CD4-positive, alpha-beta T cell (primary cell): Measurements from ENCODE around the gene ADCYAP1R1. TPM values are rescaled to one million over a fixed set of nuclear protein-coding genes. Genes with fewer than 3 reads are reported as not detected.

Source experiments
- ATAC-seq: fragments of 200-7000 bp; cut with Tn5 transposase; one replicate; pipeline ENCODE4 v1.10.0; 2022; ENCODE audit warnings: mild to moderate bottlenecking; ENCODE audit not compliant: poor library complexity
- CTCF ChIA-PET: fragments of 350-600 bp; sonication (Branson Sonifier 250); formaldehyde crosslinking; loops from one replicate; lab custom pipeline; 2021; ENCODE audit warnings: antibody characterized with exemption, inconsistent platforms; lab: Charles Lee
- POLR2A ChIA-PET: fragments of 350-600 bp; sonication (Branson Sonifier 250); formaldehyde crosslinking; loops from one replicate; lab custom pipeline; 2021; ENCODE audit warnings: antibody characterized with exemption, inconsistent platforms; lab: Charles Lee
- DNase-seq, 14 experiments: peaks; one replicate each; pipeline ENCODE4 v3.0.0-alpha.2; 2013 to 2020; ENCODE audit warnings: mixed read lengths in 2 of 14
- H3K27ac ChIP-seq, 2 donors: one replicate each; pipeline versions ENCODE4 v1.5.1 to v1.7.0; 2013; ENCODE audit warnings: low read length in 2 of 2, low read depth in 1 of 2, mild to moderate bottlenecking in 1 of 2
- H3K27me3 ChIP-seq, 2 experiments: 1 replicate in 1 of 2; 2 replicates in 1 of 2; pipeline versions ENCODE4 v1.6.1 to v1.7.0; 2013; ENCODE audit warnings: low read length in 2 of 2, control low read depth in 1 of 2, mild to moderate bottlenecking in 1 of 2, moderate library complexity in 1 of 2; ENCODE audit not compliant: insufficient read depth in 2 of 2, control insufficient read depth in 1 of 2
- H3K36me3 ChIP-seq: one replicate; pipeline ENCODE4 v1.6.1; 2013; ENCODE audit warnings: low read length, control low read depth; ENCODE audit not compliant: insufficient read depth
- H3K4me1 ChIP-seq: one replicate; pipeline ENCODE4 v1.6.1; 2013; ENCODE audit warnings: low read length, control low read depth; ENCODE audit not compliant: insufficient read depth
- H3K4me3 ChIP-seq: one replicate; pipeline ENCODE4 v1.5.1; 2013; ENCODE audit warnings: mild to moderate bottlenecking, low read length, moderate library complexity
- H3K9me3 ChIP-seq, 2 experiments: 1 replicate in 1 of 2; 2 replicates in 1 of 2; pipeline versions ENCODE4 v1.6.1 to v1.7.0; 2013; ENCODE audit warnings: low read length in 2 of 2, mild to moderate bottlenecking in 2 of 2, control low read depth in 1 of 2, moderate library complexity in 1 of 2; ENCODE audit not compliant: control insufficient read depth in 1 of 2, insufficient read depth in 1 of 2
- H3K27ac Mint-ChIP-seq: one replicate; pipeline ENCODE4 v1.8.0; 2020; ENCODE audit warnings: mixed read lengths
- H3K27me3 Mint-ChIP-seq: one replicate; pipeline ENCODE4 v1.8.0; 2021; ENCODE audit warnings: mixed read lengths
- H3K36me3 Mint-ChIP-seq: one replicate; pipeline ENCODE4 v1.8.0; 2021; ENCODE audit warnings: low read depth, mixed read lengths
- H3K4me1 Mint-ChIP-seq: one replicate; pipeline ENCODE4 v1.8.0; 2021; ENCODE audit warnings: low read depth, mixed read lengths
- H3K4me3 Mint-ChIP-seq: one replicate; pipeline ENCODE4 v1.8.0; 2020; ENCODE audit warnings: mild to moderate bottlenecking, mixed read lengths
- H3K9me3 Mint-ChIP-seq: one replicate; pipeline ENCODE4 v1.8.0; 2020; ENCODE audit warnings: mixed read lengths
- CTCF ChIP-seq: fragments of 200-600 bp; IDR thresholded peaks from one replicate; pipeline ENCODE4 v1.8.0; 2022; ENCODE audit warnings: antibody characterized with exemption, mild to moderate bottlenecking
- intact Hi-C, 2 experiments: fragments of 100-400 bp; cut with DNase I in 1 of 2; cut with micrococcal nuclease in 1 of 2; formaldehyde crosslinking; loops; one replicate each; pipeline versions ENCODE4 v1.15.1 to v1.9.0; 2023 to 2025; cut with DNase I, micrococcal nuclease
- total RNA-seq, 174 experiments: library from RNA in 2 of 174; stranded (reverse) in 2 of 174; gene quantifications; one replicate each; pipeline ENCODE4 v1.2.3 and lab custom pipeline; 2021 to 2026

ADCYAP1R1 gene
- total RNA-seq, 2 experiments from 2014 or later, result not detected

GRCh38 chr7:31114593-31115343, 62.7 kb downstream of the ADCYAP1R1 start:
- Mint-ChIP-seq H3K27me3 (peaks cover 26% of the 10 kb centered on the region), H3K4me1 (no peaks in the 10 kb centered on the region), H3K27ac (no peak overlapping the region), H3K9me3 (no peaks in the 10 kb centered on the region), H3K36me3 (no peaks in the 10 kb centered on the region), H3K4me3 (no peak overlapping the region)
- ChIA-PET POLR2A (no interaction called here), CTCF (no interaction called here)
- ATAC-seq (no peak), DNase-seq (no peak)
- H3K36me3 ChIP-seq, result no peaks in the 10 kb centered on the region
- H3K9me3 ChIP-seq, result no peaks in the 10 kb centered on the region
- no peaks in the 10 kb centered on the region for H3K4me1 ChIP-seq
- H3K27ac ChIP-seq, result no peak overlapping the region
- no peak overlapping the region for H3K4me3 ChIP-seq
- intact Hi-C loops, result no loop called here
- TF ChIP-seq CTCF, result no peak
- peaks cover 0 to 3% of the 10 kb centered on the region in 2 experiments for H3K27me3 ChIP-seq

- TF ChIP-seq CTCF, result no peak
- H3K27ac Mint-ChIP-seq, result no peak overlapping the region
- Histone ChIP-seq H3K36me3 (no peaks in the 10 kb centered on the region), H3K27ac (no peak overlapping the region), H3K9me3 (no peaks in the 10 kb centered on the region), H3K4me3 (no peak overlapping the region), H3K4me1 (no peaks in the 10 kb centered on the region), H3K27me3 (peaks cover 3 to 6% of the 10 kb centered on the region in 2 experiments)
- H3K36me3 Mint-ChIP-seq, result no peaks in the 10 kb centered on the region
- POLR2A ChIA-PET, result no interaction called here
- H3K27me3 Mint-ChIP-seq, result peaks cover 30% of the 10 kb centered on the region
- intact Hi-C loops, result no loop called here
- no peak for ATAC-seq
- no peak overlapping the region for H3K4me3 Mint-ChIP-seq
- H3K4me1 Mint-ChIP-seq, result no peaks in the 10 kb centered on the region
- no peak for DNase-seq
- H3K9me3 Mint-ChIP-seq, result no peaks in the 10 kb centered on the region
- CTCF ChIA-PET, result no interaction called here
Measured at GRCh38 chr7:31116615-31117014, 64.5 kb downstream of the ADCYAP1R1 start.

DNA sequence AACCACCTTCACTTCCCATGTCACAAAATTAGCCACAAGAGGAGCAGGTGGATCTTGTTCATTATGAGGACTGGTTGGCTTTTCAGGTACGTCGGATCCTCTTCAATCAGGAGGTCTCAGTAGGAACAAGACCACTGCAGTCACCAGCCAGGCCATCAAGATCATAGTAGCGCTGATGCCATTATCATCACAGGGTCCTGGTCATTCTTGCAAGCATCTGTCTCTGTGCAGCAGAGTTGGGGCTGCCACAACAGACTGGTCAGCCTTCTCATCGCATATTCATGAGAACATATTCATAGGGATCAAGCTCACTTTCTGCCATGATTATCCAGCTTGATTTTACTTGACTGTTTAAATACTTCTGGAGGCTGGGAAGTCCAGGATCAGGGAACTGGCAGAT, 67.1 kb downstream of the ADCYAP1R1 start:
- TF ChIP-seq CTCF, result no peak
- H3K4me1 Mint-ChIP-seq, result no peaks in the 10 kb centered on the region
- peaks cover 29% of the 10 kb centered on the region for H3K27me3 Mint-ChIP-seq
- Histone ChIP-seq H3K4me1 (no peaks in the 10 kb centered on the region), H3K9me3 (no peaks in the 10 kb centered on the region), H3K36me3 (no peaks in the 10 kb centered on the region), H3K27me3 (peaks cover 3 to 6% of the 10 kb centered on the region in 2 experiments), H3K4me3 (no peak overlapping the region), H3K27ac (no peak overlapping the region)
- H3K27ac Mint-ChIP-seq, result no peak overlapping the region
- ChIA-PET CTCF (no interaction called here), POLR2A (no interaction called here)
- no peaks in the 10 kb centered on the region for H3K9me3 Mint-ChIP-seq
- DNase-seq, result no peak
- no peak overlapping the region for H3K4me3 Mint-ChIP-seq
- ATAC-seq, result no peak
- intact Hi-C loops, result no loop called here
- H3K36me3 Mint-ChIP-seq, result no peaks in the 10 kb centered on the region
